Measurements from ENCODE around the gene POM121L2. TPM values are rescaled to one million over a fixed set of nuclear protein-coding genes. Genes with fewer than 3 reads are reported as not detected.
A peak's percentile ranks its signal among the peaks of the same experiment; 100 is the strongest.

Gene POM121L2
- total RNA-seq, 1 experiment from 2014 or later = not detected

DNA sequence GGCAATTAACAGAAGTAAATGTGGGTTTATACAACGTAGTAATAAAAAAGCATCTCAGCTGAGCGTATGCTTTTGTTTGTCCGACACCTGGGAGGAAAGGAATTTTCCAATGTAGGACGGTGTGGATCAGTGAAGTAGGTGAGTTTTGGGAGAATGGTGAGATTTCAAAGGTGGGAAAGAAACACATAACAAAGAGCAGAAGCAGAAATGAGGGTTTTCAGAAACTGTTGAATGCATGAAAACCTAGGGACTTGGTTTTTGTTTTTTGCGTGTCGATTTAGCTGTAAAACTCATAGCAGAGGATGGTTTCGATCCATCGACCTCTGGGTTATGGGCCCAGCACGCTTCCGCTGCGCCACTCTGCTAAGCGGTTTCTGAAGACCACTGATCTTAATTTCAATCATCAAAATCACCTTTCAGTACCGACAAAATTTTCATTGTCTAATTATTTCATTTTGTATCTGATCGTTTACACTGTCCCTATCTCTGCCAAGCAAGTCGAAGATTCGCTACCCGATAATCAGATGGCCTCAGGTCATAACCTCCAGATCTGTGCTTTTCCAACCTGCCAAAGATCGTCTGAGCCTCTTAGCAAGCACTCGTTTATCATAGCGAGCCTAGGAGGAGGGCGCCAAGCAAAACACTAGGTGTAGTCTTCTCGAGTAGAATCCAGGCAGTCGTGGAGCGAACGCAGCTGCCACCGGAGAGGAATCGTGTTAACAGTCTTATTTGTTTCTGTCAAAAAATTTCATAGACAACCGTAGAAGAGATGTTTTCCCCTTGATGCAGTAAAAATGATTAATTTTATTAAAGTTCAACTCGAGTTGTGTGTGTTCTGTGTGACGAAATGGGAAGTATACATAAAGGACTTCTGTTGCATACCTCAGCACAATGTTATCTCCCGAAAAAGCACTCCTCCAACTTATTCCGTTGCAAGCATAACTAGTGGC is 20.9 kb upstream of the POM121L2 start:
- Histone ChIP-seq H3K4me1 (peaks cover 4% of the 10 kb centered on the region), H3K9me3 (no peaks in the 10 kb centered on the region), H3K4me3 (ENCODE audit: low read depth, low read length) (peak overlapping the region; percentile 39), H3K36me3 (ENCODE audit: control insufficient read depth, insufficient read depth, low read length) (no peaks in the 10 kb centered on the region), H3K27me3 (replicated peaks; ENCODE audit: control insufficient read depth, insufficient read depth, low read length) (no peaks in the 10 kb centered on the region)
- Mint-ChIP-seq H3K36me3 (ENCODE audit: insufficient read depth, unreplicated experiment) (peaks cover 7% of the 10 kb centered on the region), H3K27me3 (ENCODE audit: insufficient read depth, unreplicated experiment) (no peaks in the 10 kb centered on the region), H3K9me3 (ENCODE audit: unreplicated experiment) (no peaks in the 10 kb centered on the region), H3K27ac (ENCODE audit: unreplicated experiment) (peak overlapping the region; percentile 88), H3K4me3 (ENCODE audit: unreplicated experiment) (peak overlapping the region; percentile 80), H3K4me1 (ENCODE audit: low read depth, unreplicated experiment) (peaks cover 13% of the 10 kb centered on the region)
- DNase-seq = peak; percentile 42 to 55
- TF ChIP-seq, protein P1, sequence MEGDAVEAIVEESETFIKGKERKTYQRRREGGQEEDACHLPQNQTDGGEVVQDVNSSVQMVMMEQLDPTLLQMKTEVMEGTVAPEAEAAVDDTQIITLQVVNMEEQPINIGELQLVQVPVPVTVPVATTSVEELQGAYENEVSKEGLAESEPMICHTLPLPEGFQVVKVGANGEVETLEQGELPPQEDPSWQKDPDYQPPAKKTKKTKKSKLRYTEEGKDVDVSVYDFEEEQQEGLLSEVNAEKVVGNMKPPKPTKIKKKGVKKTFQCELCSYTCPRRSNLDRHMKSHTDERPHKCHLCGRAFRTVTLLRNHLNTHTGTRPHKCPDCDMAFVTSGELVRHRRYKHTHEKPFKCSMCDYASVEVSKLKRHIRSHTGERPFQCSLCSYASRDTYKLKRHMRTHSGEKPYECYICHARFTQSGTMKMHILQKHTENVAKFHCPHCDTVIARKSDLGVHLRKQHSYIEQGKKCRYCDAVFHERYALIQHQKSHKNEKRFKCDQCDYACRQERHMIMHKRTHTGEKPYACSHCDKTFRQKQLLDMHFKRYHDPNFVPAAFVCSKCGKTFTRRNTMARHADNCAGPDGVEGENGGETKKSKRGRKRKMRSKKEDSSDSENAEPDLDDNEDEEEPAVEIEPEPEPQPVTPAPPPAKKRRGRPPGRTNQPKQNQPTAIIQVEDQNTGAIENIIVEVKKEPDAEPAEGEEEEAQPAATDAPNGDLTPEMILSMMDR (IDR thresholded peaks at IDR 0.05; ENCODE audit: insufficient read depth in 1 of 2, low read depth in 1 of 2, low read length in 1 of 2, severe bottlenecking in 1 of 2, unreplicated experiment in 1 of 2) = no peak
- ChIA-PET POLR2A (no interaction called here), CTCF (no interaction called here)
- intact Hi-C loops (cut with micrococcal nuclease; ENCODE audit: unreplicated experiment) = loop anchor here (5.0 kb wide), 2 partner anchors 139 to 354 kb away; partner anchors contain the start of gene ZNF184
- no TSS peak for BruUV-seq (replicated peaks)

DNA sequence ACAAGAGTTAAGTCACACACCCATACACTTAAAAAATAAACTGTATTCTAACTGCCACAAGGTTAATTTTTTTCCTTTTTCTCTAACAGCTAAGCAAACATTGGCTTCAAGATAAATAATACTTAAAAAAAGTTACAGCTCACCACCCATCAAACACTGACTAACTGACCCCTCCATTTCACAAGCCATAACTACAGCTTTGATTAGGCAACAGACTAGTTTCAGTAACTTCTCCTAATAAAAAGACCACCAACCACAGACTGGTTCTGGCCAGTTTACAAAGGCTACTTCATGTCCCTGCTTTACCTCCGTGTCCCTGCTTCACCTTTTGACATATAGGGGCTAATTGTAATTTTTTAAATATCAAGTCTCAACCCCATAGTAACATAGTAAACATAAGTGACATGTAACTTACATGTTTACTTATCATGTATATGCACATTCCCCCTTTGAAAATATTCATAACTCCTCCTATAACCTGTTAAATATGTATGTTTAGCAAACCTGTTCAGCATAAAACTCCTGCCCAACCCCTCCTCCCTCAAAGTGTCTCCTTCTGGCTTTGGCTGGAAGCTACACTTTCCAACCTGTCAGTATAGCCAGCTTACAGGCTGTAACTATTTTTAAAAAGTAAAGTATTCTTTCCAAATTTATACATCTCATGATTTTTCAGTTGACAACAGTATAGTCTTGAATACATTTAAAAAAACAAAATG is 15.1 kb upstream of the POM121L2 start:
- H3K27me3 Mint-ChIP-seq (ENCODE audit: insufficient read depth, unreplicated experiment) = peaks cover 3% of the 10 kb centered on the region
- POLR2A ChIA-PET = no interaction called here

DNA sequence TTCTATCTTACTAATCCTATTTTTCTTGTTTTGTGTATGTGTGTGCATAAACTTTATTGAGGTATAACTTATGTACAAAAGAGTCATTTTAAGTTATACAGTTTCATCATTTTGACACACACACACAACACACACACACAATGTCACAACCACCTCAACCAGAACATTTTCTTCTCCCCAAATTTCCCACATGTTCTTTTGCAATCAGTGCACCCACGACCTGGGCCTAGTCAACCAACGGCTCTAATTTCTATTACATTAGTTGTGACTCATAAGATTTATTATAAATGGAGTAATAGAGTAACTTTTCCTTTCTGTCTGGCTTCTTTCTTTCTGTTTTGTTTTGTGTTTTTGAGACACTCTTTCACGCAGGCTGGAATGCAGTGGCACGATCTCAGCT is 9.8 kb upstream of the POM121L2 start:
- H3K4me1 ChIP-seq = no peaks in the 10 kb centered on the region
- Mint-ChIP-seq H3K27ac (ENCODE audit: unreplicated experiment) (no peak overlapping the region), H3K4me1 (ENCODE audit: low read depth, unreplicated experiment) (no peaks in the 10 kb centered on the region), H3K27me3 (ENCODE audit: insufficient read depth, unreplicated experiment) (peaks cover 16% of the 10 kb centered on the region), H3K4me3 (ENCODE audit: unreplicated experiment) (no peak overlapping the region), H3K36me3 (ENCODE audit: insufficient read depth, unreplicated experiment) (no peaks in the 10 kb centered on the region), H3K9me3 (ENCODE audit: unreplicated experiment) (no peaks in the 10 kb centered on the region)
- intact Hi-C loops (cut with micrococcal nuclease; ENCODE audit: unreplicated experiment) = no loop called here
- TF ChIP-seq, protein P1 (IDR thresholded peaks at IDR 0.05; ENCODE audit: insufficient read depth in 1 of 2, low read depth in 1 of 2, low read length in 1 of 2, severe bottlenecking in 1 of 2, unreplicated experiment in 1 of 2) = no peak
- no peak for DNase-seq
- no peaks in the 10 kb centered on the region for H3K27me3 ChIP-seq (replicated peaks; ENCODE audit: control insufficient read depth, insufficient read depth, low read length)
- CTCF ChIA-PET = no interaction called here
- POLR2A ChIA-PET = no interaction called here
- no peak overlapping the region for H3K4me3 ChIP-seq (ENCODE audit: low read depth, low read length)
- no peaks in the 10 kb centered on the region for H3K9me3 ChIP-seq
- no TSS peak for BruUV-seq (replicated peaks)
- H3K36me3 ChIP-seq (ENCODE audit: control insufficient read depth, insufficient read depth, low read length) = no peaks in the 10 kb centered on the region

More for the DNA sequence above, 15.1 kb upstream of the POM121L2 start:
- Mint-ChIP-seq H3K9me3 (ENCODE audit: unreplicated experiment) (no peaks in the 10 kb centered on the region), H3K27ac (ENCODE audit: unreplicated experiment) (no peak overlapping the region), H3K4me3 (ENCODE audit: unreplicated experiment) (no peak overlapping the region), H3K4me1 (ENCODE audit: low read depth, unreplicated experiment) (peaks cover 2% of the 10 kb centered on the region), H3K36me3 (ENCODE audit: insufficient read depth, unreplicated experiment) (no peaks in the 10 kb centered on the region)
- no peaks in the 10 kb centered on the region for H3K4me1 ChIP-seq
- H3K9me3 ChIP-seq = no peaks in the 10 kb centered on the region
- no peaks in the 10 kb centered on the region for H3K36me3 ChIP-seq (ENCODE audit: control insufficient read depth, insufficient read depth, low read length)
- CTCF ChIA-PET = no interaction called here
- DNase-seq = no peak
- intact Hi-C loops (cut with micrococcal nuclease; ENCODE audit: unreplicated experiment) = no loop called here
- no peaks in the 10 kb centered on the region for H3K27me3 ChIP-seq (replicated peaks; ENCODE audit: control insufficient read depth, insufficient read depth, low read length)
- BruUV-seq (replicated peaks) = no TSS peak
- TF ChIP-seq, protein P1 (IDR thresholded peaks at IDR 0.05; ENCODE audit: insufficient read depth in 1 of 2, low read depth in 1 of 2, low read length in 1 of 2, severe bottlenecking in 1 of 2, unreplicated experiment in 1 of 2) = no peak
- no peak overlapping the region for H3K4me3 ChIP-seq (ENCODE audit: low read depth, low read length)
